SH-SY5Y (cell line): ENCODE results near the gene FOXK1.

Source experiments
- GATA2 ChIP-seq: IDR thresholded peaks from 2 replicates; pipeline ENCODE4 v1.6.1; 2011; ENCODE audit warnings: mild to moderate bottlenecking, low read depth, low read length
- GATA3 ChIP-seq: IDR thresholded peaks from 2 replicates; pipeline ENCODE4 v1.6.1; 2011; ENCODE audit warnings: low read depth, mild to moderate bottlenecking, low read length, moderate library complexity

DNA sequence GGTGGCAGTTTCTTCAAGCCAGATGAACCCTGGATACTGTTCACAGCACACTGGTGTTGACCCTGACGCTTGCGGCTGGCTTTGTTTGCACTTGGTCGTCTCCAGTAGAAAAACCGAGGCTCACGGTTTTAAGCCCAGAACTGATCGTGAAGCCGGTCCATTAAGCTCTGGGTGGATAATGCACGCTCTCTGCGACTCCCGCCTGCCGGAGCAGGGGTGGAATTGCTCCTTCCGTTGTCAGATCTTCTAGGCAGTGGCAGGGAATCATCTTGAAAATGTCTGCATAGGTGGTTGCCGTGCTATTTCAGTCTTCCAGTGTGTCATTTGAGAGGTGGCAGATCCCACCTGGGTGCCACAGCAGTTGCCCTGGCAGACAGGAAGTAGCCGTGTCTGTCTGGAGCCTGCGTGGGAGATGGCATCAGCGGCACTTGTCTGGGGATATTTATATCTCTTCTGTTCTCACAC is 57.5 kb downstream of the FOXK1 start:
- no peak; the same call in 1 of the 2 replicates for TF ChIP-seq GATA2
- TF ChIP-seq GATA3, result no peak
